ENCODE data around the gene GLT6D1.

- TF ChIP-seq POLR2AphosphoS5 (IDR thresholded peaks at IDR 0.05; ENCODE audit: low read depth), result no peak
- TF ChIP-seq CTCF (IDR thresholded peaks at IDR 0.05; ENCODE audit: insufficient read depth, low read length), result no peak
These were observed 26.1 kb downstream of the GLT6D1 start for GRCh38 chr9:135612981-135613910.
